DMS53 (cell line): ENCODE measurements around the gene CCDC27.

Experiments
- DNase-seq: peaks from one replicate; lab custom pipeline; 2025; lab: John Stamatoyannopoulos, UW

Gene CCDC27

DNA sequence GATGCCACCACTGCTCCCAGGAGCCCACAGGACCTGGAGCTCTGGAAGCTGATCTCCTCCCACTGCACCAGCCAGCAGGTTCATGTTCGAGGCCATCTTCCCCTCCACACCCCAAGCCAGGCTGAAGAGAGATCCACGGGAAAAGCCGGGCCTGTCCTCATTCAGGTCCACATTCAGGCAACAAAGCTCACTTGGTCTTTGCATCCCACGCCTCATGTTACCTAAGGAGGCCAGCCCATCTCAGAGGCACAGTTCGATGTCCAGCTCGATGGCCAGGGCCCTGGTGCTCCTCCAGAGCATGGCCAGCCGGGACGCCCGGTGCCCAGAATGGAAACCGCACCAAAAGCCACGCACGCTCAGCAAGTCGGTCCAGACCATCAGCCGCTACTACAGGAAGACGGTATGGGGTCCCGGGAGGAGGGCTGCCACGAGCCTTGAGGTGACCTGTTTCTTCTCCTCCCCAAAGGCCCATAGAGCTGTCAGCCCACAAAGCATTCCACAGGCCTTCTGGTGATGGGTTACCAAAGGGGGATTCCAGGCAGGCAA is at the start of gene CCDC27:
Gene CCDC27, plus strand, starts transcription at position 51 of the 546 bp plus-strand sequence. Its CDS starts 32 bp downstream, at position 83.
- no peak for DNase-seq

DNA sequence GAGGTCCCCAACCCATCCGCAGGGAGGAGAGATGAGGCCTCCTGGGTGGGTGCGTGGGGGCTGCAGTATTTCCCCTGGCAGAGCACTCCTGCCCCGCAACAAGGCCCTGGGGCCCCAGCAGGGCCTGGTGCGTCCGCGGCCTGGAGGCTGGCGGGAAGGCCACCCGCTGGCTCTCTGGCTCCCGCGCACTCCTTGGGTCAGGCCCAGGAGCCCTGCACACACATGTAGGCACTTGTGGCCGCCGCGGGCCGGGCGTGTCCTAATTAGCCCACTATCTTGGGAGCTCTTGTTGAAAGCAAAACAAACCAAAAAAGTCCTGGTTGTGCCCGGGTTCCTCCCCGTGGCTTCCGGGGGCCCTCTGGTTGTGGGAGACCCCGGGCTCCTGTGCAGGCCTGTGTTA is 49.7 kb upstream of the CCDC27 start:
- no peak for DNase-seq

- DNase-seq = no peak
Measured at GRCh38 chr1:3702990-3703728, 49.1 kb upstream of the CCDC27 start.

DNA sequence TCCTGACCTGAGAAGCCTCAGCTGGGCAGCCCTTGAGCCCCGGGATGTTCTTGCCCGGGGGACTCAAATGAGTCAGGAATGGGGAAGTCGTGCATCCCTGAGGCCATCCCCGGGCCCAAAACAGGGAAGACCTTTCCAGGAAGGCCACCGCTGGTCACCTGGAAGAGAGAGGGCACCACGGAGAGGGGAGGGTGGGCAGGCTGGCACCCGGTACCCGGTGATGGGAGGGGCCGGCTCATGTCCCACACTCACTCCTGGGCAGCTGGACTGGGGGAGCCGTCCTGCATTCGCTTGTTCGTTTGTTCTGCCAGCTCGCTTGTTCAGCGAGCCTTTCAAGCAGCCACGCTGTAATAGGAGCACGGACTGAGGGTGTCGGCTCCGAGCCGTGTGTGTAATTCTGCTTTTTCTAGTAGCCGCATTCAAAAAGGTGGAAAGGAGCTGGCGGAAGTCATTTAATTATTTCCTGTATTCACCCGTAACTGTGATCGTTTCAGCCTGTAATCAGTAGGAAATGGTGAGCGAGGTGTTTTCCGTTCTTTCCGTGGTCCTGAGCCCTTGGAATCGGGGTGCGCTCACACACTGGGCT is 48.4 kb upstream of the CCDC27 start:
- DNase-seq = no peak

DNA sequence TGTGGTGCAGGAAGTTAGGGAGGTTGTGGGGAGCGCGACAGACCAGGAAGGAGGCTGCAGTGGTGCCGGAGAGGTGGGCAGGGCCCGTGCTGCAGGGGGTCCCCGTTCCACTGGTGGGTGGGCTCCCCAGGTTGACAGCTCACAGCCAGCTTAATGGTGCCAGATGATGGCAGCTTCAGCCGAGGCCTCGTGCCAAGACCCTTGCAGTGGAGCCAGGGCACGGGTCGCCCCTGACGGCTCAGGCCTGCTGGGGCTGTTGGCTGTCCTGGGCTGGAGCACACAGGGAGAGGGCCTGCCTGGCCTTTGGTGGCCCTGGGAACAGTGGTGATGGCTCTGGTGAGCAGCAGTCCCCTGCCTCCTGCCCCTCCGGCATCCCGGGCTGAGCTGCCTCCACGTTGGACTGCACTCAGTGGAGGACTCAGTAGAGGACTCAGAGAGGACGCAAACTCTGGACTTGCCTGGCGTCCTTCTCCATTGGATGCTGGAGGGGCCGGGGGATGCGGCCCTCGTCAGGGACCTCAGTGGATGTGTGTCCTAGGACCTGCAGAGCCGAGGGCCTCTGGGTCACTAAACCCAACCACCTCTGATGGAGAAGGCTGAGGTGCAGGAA is 46.8 kb upstream of the CCDC27 start:
- DNase-seq = no peak

DNA sequence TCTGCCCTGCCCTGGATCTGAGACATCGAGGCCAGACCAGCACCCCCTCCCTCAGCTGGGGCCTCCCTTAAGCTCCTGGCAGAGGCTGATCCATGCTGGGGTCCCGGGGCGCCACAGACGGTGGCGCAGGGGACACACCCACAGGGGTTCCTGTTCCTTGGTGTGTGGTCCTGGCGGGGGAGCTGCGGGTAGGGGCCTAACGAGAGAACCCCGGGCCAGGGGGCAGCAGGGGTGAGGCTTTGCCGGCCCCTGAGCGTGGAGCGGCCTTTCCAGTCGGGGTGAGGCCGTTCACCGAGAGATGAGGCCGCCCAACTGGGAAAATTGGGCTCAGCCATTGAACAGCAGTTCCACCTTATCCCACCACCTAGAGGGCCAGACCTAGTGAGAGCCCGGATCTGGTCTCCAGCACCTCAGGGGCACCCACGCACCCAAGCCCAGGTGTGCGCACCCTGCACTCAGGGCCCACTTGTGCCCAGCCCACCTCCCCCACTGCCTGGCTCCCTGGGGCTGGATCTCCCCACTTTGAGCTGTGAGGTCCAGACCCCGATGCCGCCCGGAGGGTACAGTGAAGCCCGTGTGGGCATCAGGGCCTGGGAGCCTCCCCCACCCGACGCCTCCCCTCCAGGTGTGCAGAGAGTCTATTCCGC is 45.5 kb upstream of the CCDC27 start:
- no peak for DNase-seq

- no peak for DNase-seq
Measured at GRCh38 chr1:3707298-3707938, 44.8 kb upstream of the CCDC27 start.

DNA sequence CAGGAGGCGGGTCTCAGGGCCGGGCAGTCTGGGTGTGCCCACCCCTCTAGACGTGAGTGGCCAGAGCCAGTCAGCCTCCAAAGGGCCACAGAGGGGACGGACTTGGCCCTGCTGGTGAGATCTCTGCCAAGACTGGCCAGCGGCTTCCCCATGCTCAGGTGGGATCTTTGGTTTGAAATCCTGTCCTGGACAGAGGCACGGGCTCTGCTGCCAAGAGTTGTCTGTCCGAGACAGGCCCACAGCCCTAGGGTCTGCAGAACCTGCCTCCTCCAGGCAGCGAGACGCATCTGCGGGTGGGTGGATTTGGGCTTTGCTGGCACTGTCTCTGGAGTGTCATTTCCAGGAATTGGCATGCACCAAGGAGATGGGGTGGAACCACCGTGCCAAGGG is 44.3 kb upstream of the CCDC27 start:
- no peak for DNase-seq

- DNase-seq = no peak
Measured at GRCh38 chr1:3708791-3709190, 43.5 kb upstream of the CCDC27 start.

DNA sequence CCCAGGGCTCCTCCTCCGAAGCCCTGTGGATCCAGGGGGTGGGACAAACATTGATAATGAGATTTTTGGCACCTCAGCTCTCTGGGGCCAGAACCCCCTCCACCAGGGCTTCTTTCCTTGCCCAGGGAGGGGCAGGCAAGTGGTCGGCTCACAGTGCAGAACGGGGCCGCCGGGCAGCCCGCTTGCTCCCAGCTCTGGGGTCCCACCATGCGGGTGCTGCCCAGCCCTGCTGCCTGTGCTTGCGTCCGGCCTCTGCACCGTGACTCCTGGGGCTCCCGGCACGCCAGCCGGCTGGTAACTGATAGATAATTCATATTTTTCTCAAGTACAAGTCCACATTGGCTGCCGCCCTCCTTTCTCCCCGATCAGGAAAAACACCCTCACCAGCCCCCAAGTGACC is 42.0 kb upstream of the CCDC27 start:
- no peak for DNase-seq

DNA sequence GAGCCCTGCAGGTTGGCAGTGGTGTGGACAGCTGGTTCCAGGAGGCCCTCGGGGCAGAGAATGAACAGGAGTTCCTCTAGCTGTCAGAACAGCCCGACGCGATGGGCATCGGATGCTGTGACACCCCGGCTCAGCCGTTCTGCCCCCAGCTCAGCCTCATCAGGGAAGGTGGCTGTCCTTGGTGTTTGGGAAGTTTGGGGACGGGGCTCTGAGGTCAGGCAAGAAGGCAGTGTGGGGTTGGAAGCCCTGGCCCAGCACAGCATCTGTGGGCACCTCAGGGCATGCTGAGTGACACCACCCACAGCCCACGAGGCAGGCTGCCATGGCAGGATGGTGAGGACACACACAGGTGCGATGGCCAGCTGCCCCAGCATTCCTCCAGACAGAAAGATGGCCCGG is 40.9 kb upstream of the CCDC27 start:
- DNase-seq = no peak

GRCh38 chr1:3711780-3712451 is 40.3 kb upstream of the CCDC27 start:
- DNase-seq = no peak

DNA sequence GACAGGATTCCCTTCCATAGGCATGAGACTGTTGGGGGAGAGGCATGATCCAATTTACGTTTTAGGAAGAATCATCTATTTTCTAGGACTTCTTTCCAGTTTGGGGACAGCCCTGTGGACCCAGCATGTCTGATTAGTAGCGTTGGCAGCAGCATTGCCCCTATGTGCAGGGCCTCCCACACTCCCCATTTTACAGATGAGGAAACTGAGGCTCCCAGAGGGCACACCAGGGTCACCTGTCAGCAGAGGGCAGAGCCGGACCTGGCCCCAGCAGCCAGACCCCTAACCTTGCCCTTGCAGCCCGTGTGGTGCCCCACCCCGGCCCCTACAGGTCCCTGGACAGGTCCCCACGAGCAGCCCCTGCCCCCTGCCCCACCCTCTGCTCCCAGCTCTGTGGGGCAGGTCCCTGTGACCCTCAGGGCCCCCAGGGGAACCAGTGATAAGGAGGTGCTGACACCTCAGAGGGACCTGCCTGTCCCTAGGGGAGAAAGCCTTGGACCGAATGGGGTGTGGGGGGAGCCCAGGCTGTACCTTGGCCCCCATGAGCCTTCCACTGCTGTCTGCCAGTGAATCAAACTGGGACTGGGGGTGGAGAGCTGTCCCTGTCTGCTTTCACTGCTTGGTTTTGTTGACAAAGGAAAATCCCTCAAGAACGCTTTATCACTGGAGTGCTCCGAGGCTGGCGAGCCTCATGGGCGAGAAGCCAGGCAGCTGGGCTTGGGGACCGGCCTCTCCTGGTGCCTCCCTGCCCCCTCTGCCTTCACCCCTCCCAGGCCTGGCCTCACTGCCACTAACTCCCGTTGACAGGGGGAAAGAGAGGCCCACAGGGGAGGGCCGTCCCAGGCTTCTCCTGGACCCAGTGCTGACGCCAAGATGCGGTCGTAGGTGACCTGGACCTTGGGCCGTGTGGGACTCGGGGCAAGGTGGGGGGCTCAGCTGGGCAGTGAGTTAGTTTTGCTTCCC is 39.4 kb upstream of the CCDC27 start:
- DNase-seq = peak; percentile 63

GRCh38 chr1:3713840-3714239 is 38.4 kb upstream of the CCDC27 start:
- DNase-seq = no peak

- DNase-seq = no peak
Measured at GRCh38 chr1:3714284-3714741, 37.9 kb upstream of the CCDC27 start.

DNA sequence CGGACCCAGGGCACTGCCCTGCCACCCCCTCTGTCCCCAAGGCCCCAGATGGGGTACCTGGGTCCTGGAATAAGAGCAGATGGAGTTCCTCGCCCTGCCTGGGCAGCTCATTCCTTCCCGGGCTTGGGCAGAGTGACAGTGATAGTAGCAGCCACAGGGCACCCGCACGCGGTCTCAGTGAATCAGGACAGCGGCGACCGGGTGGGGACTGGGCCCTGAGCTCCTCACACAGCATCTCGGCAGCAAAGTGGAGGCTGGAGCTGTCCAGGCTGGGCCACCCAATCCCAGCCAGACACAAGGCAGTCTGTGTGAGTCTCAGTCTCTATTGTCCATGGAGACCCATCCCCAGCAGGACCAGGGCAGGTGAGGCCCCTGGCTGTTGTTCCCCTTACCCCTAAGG is 37.4 kb upstream of the CCDC27 start:
- DNase-seq = no peak

DNA sequence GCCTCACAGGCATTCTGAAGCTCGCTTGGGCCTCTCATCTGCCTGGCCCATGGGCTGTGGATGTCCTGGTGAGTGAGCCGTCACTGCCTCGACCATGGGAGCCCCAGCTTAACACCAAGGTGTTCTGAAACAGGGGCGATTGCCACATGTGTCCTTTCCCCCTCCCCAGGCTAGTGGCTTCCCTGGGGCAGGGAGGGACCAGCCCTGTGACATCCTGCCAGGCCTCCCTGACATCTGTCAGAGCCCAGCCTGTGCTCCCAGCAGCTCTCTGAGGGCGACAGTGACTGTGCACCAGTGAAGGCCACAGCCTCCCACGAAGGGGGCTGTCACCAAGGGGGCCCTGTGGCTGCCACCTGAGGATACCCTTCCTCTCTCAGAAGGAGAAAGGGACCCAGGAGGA is 35.9 kb upstream of the CCDC27 start:
- no peak for DNase-seq

DNA sequence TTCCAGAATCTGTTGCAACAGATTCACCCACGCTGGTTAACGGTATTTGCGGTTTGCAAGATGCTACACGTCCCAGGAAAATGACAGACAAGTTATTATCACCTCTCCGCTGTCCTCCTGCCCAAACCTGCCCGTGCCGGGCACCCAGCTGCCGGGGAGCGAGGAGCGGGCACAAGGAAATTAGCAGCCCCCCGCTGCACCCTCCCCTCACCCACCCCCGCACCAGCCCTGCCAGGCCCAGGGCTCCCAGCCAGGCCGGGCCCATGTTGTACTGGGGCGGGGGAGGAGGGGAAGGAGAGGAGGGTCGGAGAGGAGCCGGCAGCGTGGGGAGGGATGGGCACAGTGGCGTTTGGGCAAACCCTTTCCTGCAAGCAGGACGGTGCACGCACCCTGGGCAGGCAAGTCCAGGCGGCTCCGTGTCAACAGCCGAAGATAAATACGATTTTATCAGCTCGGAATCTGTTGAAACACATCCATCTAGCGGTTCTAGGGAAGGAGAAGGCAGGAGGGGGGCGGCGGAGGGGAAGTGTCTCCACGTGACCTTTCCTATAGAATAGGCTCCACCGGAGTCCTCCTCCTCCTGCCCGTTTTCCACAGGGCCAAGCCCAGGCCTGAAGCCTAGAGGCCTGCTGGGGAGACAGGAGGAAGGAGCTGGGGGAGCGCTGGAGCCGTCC is 35.1 kb upstream of the CCDC27 start:
- no peak for DNase-seq

- DNase-seq = no peak
Measured at GRCh38 chr1:3717715-3718601, 34.3 kb upstream of the CCDC27 start.
